Measurements from ENCODE around the gene TIMM23.
"Not testable (repeated sequence)": the region's sequence is repeated elsewhere in the genome, so short reads cannot be mapped to it uniquely, and the experiment has no call there.

TIMM23 gene

DNA sequence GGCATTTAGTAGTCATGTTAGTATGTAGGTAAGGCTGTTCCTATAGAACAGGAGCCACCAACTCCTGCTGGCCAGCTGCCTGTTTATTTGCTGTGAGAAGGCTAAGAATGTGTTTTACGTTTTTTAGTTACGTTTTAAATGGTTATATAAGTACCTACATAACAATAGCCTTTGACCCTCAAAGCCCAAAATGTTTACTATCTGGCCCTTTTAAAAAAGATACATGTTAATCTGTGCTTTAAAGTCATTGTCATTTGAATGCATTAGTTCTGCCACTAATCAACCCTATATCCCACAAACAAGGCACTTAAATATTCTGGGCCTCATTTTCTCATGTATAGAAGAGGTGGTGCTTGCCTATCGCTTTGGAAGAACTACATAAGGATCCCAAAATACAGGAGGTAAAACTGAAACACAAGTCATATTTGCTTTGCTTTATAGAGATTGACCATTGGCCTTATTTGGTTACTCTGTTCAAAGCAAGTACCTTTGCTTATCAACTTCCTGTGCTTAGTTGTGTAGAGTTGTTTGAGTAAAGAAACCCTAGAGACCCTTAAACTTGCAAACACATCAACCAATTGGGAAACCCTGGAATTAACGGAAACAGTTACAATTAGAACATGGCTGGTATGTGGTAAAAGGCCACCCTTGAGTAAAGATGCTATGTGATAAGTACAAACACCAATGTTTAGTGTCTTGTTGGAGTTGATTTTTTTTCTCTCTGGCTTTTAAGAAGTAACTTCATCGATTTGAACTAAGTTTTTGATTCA is 25.9 kb downstream of the TIMM23 start:
- DNase-seq: no peak

GRCh38 chr10:45999955-46000354 is 27.7 kb downstream of the TIMM23 start:
- DNase-seq: not testable (repeated sequence)

DNA sequence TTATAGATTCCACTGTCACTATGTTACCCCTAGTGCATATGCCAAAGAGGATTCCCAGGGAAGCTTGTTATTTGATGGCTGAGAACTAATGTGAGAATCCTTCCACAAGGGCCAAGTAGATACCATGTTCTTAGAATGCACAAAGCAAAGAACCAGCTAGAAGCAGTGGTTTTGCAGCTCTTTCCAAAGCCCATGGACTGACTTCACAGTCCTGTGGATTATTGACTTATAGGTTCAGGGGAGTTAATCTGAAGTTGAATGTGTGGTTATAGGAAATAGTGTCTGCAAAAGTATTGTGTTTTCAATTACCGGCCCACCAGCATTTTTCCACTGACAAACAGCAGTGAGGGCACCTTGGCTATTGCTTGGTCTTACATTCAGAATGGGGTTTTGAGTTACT is 28.2 kb downstream of the TIMM23 start:
- no peak for DNase-seq

- no peak for DNase-seq
Observed at GRCh38 chr10:46001187-46001756, 29.0 kb downstream of the TIMM23 start.

DNA sequence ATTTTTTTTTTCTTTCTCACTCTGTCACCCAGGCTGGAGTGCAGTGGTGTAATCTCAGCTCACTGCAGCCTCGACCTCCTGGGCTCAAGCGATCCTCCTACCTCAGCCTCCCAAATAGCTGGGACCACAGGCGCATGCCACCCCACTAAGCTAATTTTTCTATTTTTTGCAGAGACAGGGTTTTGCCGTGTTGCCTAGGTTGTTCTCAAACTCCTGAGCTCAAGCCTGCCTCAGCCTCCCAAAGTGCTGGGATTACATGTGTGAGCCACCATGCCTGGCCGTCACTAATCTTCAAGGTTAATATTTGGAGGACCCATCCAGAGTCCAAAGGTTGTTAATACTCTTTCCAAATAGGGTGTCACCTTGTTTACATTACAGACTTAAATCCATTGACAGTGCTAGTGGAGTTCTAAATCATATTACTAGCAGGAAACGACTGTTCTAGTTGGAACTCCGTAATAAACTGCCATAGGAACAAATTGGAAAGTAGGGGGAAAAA is 29.9 kb downstream of the TIMM23 start:
- not testable (repeated sequence) for DNase-seq

GRCh38 chr10:46002916-46003693 is 30.8 kb downstream of the TIMM23 start:
- no peak for DNase-seq

DNA sequence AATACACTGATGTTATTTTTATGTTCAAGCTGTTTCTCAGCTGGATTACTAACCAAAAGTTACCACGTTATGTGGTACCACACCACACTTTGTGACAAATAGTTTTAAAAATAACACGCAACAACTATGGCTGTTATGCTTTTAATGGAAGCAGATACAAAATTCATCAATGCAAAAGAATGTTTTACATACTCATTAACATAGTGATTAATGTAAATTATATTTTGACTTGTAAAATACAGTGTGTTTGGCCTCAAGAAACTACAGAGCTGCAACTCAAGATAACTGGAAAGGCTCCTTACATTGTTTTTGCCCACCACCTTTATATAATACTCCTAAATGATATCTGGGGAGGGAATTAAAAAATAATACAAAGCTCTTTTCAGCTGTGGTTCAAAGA is 32.7 kb downstream of the TIMM23 start:
- no peak for DNase-seq

GRCh38 chr10:46005383-46005782 is 33.1 kb downstream of the TIMM23 start:
- DNase-seq: no peak

DNA sequence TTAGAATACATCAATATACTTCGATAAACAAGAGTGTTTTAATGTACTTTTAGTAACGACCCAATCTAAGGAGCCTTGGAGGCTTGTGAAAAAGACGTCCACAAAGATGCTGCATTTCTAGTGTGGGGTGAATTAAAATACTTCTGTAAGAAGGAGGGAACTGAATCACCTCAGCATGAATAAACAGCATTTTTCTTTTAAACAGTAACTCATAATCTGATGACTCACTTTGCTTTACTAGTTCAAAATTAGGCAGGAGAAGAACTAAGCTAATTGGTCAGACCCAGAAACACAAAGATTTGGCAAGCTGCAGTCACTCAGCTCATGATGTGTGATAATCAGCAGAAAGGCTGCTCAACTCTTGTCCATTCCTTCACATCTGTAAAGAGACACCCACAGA is 33.9 kb downstream of the TIMM23 start:
- DNase-seq: no peak

GRCh38 chr10:46012746-46013145 is 40.5 kb downstream of the TIMM23 start:
- DNase-seq: no peak

DNA sequence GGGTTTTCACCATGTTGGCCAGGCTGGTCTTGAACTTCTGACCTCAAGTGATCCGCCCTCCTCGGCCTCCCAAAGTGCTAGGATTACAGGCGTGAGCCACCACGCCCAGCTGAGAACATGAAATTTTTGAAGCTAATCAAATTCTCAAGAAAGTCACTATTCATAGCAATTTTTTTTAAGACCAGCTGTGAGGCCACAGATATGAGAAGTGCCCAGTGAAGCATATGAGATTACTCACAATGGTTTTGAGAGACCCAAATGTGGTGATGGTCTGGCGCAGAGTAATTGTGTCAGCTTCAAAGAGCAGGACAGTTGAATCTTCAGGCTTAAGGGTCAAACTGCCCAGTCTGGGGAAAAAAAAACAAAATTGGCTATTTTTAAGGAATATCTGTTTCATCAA is 41.9 kb downstream of the TIMM23 start:
- no peak for DNase-seq

DNA sequence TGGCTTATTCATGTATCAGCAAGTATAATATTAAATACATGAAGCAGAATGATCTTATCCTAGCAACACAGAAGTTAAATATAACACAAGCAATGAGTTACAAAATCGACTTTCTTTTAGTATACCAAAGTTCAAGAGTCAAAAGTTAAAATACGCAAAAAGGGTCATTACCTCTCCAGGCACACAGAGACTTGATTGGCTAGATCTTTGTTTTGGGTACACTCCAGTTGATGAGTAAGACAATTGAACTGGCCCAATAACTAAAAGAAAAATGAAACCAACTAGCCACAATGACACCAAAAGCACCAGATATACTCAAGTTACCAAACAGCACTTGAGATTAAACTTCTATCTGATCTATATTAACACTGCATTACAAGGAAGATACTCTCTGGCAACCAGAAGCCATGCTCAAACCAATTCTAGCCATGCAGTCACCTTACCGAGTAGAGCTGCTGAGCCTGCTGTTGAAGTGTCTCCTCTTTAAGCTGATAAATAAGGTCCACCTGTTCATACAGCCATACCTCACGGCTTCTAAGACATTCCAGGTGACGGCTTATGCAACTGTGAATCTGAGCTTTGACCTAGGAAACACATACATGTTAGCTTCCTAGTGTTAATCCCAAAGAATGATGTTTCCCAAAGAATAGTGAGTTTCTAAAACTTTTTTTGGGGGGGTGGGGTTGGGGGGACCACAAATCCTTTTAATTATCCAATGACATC is 42.6 kb downstream of the TIMM23 start:
- no peak for DNase-seq

- DNase-seq: no peak
Observed at GRCh38 chr10:46016190-46016589, 43.9 kb downstream of the TIMM23 start.

DNA sequence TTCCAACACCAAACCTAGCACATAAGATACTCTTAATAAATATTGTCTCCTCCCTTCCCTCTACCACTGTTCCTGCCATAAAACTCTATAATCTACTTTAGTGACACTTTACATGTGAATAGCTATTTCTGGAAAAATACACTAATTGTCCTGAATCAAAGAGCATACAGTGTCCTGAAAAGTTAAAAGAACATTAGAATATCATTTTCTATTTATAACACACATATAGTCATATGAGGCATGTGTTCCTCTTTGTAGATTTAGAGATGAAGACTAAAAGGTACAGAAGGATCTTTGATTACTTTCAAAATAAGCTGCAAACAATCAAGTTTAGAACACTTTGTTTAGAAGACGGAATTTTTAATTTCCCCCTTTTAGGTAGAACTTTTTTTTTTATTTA is 44.5 kb downstream of the TIMM23 start:
- no peak for DNase-seq

DNA sequence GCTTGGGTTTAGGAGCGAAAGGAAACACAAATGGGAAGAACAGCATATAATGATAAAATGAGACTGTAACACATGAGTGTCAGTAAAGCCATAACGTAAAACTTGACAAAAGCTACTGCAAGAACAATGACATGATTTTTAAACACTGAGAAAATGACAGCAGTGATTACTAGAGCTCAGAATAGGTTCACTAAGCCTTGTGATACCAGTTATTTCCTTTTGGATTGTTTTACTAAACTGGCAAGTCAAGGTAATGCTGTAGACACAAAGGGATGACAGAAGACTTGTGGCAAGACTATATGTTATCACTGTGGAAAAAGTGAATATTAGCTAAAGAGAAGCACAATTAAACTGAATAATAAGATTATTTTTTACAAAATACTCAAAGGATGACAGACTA is 45.4 kb downstream of the TIMM23 start:
- no peak for DNase-seq

DNA sequence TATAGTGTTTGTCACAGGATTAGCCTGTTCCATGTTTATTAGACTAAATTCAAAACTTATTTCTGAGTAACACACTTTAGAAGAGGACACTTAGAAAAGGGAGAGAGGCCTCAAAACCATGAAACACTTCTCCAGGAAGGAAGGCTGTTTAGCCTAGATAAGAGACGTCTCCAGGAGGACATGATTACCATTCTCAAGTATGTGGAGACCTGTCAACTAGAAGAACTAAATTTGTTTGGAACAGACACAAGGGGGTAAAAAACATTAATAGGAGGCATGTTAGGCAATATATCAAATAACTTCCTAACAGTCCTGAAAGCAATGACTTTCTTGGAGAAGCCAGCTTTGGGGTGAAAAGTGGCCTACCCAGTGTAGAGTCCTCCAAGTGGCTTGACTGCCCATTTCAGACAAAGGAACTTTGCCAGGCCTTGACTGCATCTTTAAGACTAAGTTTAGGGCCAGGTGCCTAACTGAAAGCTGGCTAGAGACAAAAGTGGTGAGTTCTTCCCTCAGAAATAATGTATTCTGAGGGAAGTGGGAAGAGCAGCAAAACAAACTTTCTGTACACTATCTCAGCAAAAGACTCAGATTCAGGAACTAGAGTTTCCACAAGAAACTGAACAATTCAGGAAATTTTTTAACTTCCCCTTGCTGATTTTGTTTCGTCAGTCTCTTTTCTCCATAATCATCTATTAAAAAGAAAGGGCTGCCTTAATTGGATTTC is 46.3 kb downstream of the TIMM23 start:
- DNase-seq: no peak

DNA sequence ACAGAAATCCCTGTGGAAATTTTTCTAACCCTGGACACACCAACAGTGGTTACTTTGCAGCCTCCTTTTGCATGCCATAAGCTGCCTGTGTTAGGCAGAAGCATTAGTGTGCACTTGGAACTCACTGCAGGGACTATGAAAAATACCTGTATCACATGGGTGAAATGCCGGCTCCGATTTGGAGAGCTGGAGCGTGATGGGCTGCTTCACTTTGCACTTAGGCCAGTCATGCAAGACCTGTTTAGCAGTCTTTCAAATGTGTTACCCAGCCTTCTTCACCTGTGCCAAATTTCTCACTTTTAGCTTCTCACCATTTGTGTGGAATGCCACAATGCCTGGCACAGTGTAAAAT is 46.9 kb downstream of the TIMM23 start:
- no peak for DNase-seq

DNA sequence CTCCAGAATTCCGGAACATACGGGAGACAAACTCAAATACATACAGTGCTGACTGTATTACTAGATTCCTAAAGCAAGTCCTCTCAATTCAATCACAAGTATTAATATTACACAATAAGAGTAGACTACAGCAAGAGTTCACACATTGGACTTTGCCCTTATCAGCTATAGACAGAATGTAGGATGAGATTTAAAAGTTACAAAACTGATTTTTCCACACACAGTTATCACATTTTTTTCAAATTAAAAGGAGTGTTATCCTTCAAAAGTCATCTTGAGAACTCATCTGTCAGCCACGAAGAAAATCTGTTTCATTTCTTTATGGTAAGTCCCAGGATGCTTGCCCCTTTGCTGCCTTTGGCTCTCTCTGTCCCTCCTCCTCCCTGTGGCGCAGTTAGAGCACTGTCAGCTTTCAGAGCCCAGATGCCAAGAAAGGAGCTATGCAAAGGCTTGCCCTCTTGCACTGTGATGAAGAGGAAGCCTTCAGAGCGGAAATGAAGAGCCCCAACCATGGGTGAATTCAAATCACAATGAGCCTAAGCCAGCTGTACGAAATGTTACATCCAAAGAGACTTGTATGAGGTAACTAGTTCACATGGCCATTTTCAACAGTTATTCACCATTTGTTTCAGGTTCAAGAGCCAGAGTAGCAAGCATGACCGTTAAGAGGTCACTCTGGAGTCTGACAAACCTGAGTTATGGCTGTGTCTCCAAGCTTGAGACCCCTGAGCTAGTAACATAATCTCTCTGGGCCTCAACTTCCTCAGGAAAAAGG is 47.5 kb downstream of the TIMM23 start:
- no peak for DNase-seq

DNA sequence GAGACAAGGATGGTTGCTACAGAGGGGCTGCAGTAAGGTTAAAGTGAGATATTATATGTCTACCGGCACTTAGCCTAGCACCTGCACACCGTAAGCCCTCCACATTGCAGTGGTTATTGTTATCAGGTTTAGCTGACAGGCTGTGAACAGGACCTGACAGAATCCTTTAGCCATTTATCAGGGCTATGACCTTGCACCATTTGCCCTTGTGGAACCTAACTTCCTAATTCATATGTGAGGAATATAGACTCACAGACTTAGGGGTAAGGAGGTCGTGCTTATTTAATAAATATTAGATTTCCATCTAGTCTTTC is 48.0 kb downstream of the TIMM23 start:
- no peak for DNase-seq

DNA sequence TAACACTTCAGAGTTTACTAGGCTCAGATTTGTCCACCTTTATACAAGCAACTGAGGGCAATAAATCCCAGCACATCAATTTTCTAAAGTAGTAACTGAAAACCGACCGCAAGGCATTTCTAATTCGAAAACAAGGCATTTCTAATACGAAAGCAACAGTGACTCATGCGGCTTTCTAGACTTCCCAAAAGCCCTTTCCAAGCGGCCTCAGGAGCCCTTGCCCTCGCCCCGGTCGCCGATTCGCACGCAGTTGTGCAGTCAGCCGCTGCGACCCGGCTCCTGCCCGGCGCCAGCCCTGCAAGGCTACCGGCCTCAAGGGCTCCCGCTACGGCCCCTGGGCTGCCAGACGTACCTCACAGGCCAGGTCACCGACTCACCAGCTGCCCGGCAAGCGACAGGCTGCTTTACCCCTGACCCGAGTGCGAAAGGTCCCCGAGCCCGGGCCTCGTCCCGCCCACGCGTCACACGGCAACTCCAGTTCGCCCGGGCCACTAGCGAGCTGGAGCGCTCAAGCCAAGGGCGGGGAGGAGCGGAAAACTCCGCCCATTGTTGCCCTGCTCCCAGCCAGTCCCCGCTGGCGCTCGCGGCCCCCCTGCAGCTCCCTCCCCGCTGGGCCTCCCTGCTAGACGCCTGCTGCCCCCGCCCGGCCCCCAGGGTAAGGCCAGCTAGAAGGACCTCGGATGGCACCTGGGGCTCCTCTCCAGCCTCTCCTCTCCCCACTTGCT is 50.9 kb downstream of the TIMM23 start:
- no peak for DNase-seq

GRCh38 chr10:46024948-46025347 is 52.7 kb downstream of the TIMM23 start:
- DNase-seq: no peak
